ENCODE data around the gene MMP24. TPM values are rescaled to one million over a fixed set of nuclear protein-coding genes. Genes with fewer than 3 reads are reported as not detected.

Gene MMP24
- total and polyA plus RNA-seq, 2 of the 13 experiments (the other 11 are each of a cell fraction or from before 2014, with no cell fraction given): 0.29 to 0.35 TPM

DNA sequence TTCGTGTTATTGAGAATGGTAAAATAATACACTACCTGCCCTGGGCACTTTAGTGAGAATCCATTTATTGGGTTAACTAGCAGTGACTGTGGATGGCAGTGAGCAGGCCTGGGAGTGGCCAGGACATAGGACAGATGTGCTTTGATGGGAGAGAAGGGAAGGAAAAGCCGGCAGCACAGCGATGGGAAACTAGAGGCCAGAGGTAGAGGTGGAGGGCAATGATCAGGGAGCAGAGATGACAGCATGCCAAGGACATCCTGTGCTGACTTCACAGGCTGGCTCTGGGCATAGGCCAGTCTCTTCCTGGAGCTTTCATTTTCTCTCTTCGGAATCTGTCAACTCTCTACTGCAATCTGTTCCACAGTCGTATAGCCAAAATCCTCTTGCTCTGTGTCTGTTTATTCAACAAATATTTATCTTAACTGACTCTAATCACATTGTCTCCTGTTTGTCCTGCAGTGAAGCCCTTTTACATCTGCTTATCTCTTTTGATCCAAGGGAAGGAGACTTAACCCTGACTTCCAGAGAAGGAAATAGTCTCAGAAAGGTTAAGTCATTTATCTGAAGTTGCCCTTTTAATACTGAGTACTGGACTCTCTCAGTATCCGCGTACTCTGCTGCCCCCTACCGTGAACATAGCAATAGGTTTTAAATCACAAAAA is 18.4 kb upstream of the MMP24 start (continued):
- no peak for TF ChIP-seq ZBTB40 (IDR thresholded peaks at IDR 0.05)
- no peak; the same call in 1 of the 2 replicates for TF ChIP-seq ZBTB40 (CRISPR knock-in tag; IDR thresholded peaks at IDR 0.05)
- peak; percentile 79 for TF ChIP-seq PAXIP1 (CRISPR knock-in tag; conservative IDR thresholded peaks at IDR 0.05)
- TF ChIP-seq ZNF292 (CRISPR knock-in tag; IDR thresholded peaks at IDR 0.05; ENCODE audit: borderline replicate concordance, low read depth): peak; percentile 92
- no peak for TF ChIP-seq MYNN (CRISPR knock-in tag; IDR thresholded peaks at IDR 0.05; ENCODE audit: low read depth)
- TF ChIP-seq ESRRA (CRISPR knock-in tag; IDR thresholded peaks at IDR 0.05; ENCODE audit: low read depth): peak; percentile 92
- peak; percentile 73; the same call in 1 of the 2 replicates for TF ChIP-seq ZNF337 (CRISPR knock-in tag; IDR thresholded peaks at IDR 0.05; ENCODE audit: borderline replicate concordance, low read depth)
- no peak for TF ChIP-seq RBAK (CRISPR knock-in tag; IDR thresholded peaks at IDR 0.05)
- peak; percentile 26; the same call in 1 of the 2 replicates for TF ChIP-seq TBP (CRISPR knock-in tag; IDR thresholded peaks at IDR 0.05)
- TF ChIP-seq CCDC6 (CRISPR knock-in tag; IDR thresholded peaks at IDR 0.05): peak; percentile 63; the same call in 1 of the 2 replicates
- TF ChIP-seq ZNF605 (CRISPR knock-in tag; IDR thresholded peaks at IDR 0.05): peak; percentile 58; the same call in 1 of the 2 replicates
- TF ChIP-seq SOX13 (IDR thresholded peaks at IDR 0.05): no peak
- peak in 1 of 2 experiments; percentile 75; a peak in 2 of 4 replicates for TF ChIP-seq SOX13 (CRISPR knock-in tag; conservative IDR thresholded peaks at IDR 0.05 in 1 of 2, IDR thresholded peaks at IDR 0.05 in 1 of 2)
- TF ChIP-seq EED (CRISPR knock-in tag; IDR thresholded peaks at IDR 0.05): no peak
- TF ChIP-seq ZNF773 (CRISPR knock-in tag; IDR thresholded peaks at IDR 0.05; ENCODE audit: borderline replicate concordance): no peak
- TF ChIP-seq ZNF17 (CRISPR knock-in tag; IDR thresholded peaks at IDR 0.05): no peak
- TF ChIP-seq MATR3 (CRISPR knock-in tag; IDR thresholded peaks at IDR 0.05): no peak
- TF ChIP-seq GABPB1 (CRISPR knock-in tag; IDR thresholded peaks at IDR 0.05): peak; percentile 40

Measured in HepG2 (cell line).